ENCODE results near the gene MYO15A.
"Not testable (repeated sequence)": the region's sequence is repeated elsewhere in the genome, so short reads cannot be mapped to it uniquely, and the experiment has no call there.

MYO15A gene

GRCh38 chr17:18216906-18217305 is 108.3 kb downstream of the MYO15A start:
- not testable (repeated sequence) for H3K9ac ChIP-seq (ENCODE audit: low read length); H3K79me1 ChIP-seq (replicated peaks; ENCODE audit: low read length, poor library complexity, severe bottlenecking); H4K91ac ChIP-seq (ENCODE audit: low read length); H2AFZ ChIP-seq (ENCODE audit: low read depth, low read length); H3K4ac ChIP-seq (ENCODE audit: low read depth in 1 of 2, low read length in 2 of 2); H3K36me3 ChIP-seq (ENCODE audit: control insufficient read depth in 1 of 2, insufficient read depth in 2 of 2, low read depth in 1 of 2, low read length in 2 of 2); H3K27ac ChIP-seq (ENCODE audit: low read length, poor library complexity, severe bottlenecking); H3K27me3 ChIP-seq (ENCODE audit: control insufficient read depth in 1 of 2, insufficient read depth in 1 of 2, low read length in 2 of 2); H3K14ac ChIP-seq (ENCODE audit: low read length in 2 of 2); H2AK5ac ChIP-seq (ENCODE audit: low read length, severe bottlenecking); H3K23ac ChIP-seq (ENCODE audit: low read length in 2 of 2); H2BK120ac ChIP-seq (ENCODE audit: low read depth, low read length); H2BK12ac ChIP-seq (ENCODE audit: low read length in 2 of 2); H3K4me2 ChIP-seq (ENCODE audit: low read length, poor library complexity, severe bottlenecking); H3K4me3 ChIP-seq (ENCODE audit: insufficient read depth in 1 of 2, low read depth in 1 of 2, low read length in 2 of 2); DNase-seq; H2BK15ac ChIP-seq (ENCODE audit: low read depth, poor library complexity, severe bottlenecking); H3K18ac ChIP-seq (ENCODE audit: low read depth in 1 of 2, low read length in 2 of 2); H4K8ac ChIP-seq (ENCODE audit: low read length); H2BK5ac ChIP-seq (ENCODE audit: low read depth, low read length, poor library complexity, severe bottlenecking); H3K9me3 ChIP-seq (ENCODE audit: control insufficient read depth, low read length)
- 84% methylated on average over 6 of the region's 11 CpGs for WGBS
- peaks cover 18% of the 10 kb centered on the region for H3K4me1 ChIP-seq (ENCODE audit: control insufficient read depth, insufficient read depth, low read depth, low read length)

DNA sequence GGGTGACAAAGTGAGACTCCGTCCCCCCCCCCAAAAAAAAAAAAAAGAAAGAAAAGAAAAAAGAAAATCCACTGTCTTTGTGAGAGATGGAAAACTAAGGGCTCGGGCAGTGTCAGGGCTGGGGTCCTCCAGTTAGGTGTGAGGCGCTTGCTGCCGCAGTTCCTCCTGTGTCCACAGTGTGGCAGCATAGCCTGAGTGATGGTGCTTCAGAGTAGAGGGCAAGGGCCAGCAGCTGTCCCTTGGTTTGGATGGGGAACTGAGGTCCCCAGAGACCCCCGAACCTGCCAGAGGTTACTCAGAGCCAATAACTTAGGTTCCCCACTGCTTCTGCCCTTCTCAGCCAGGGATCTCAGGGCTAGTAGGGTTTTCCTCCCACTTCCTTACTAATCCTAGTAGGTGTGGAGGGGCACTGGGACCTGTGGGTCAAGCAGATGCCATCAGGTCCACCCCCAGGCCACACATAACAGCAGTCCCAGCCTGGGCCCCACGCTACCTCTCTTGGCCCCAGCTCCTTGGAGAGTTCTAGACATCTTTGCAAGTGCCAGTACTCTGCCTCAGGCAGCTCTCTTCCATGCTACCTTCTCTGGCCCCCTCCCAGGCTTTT is 109.0 kb downstream of the MYO15A start:
- Histone ChIP-seq H3K4me2 (ENCODE audit: low read length, poor library complexity, severe bottlenecking) (no peak overlapping the region), H3K18ac (ENCODE audit: low read depth in 1 of 2, low read length in 2 of 2) (no peak overlapping the region), H2AFZ (ENCODE audit: low read depth, low read length) (no peak overlapping the region), H3K4ac (ENCODE audit: low read depth in 1 of 2, low read length in 2 of 2) (no peak overlapping the region), H2BK12ac (ENCODE audit: low read length in 2 of 2) (no peak overlapping the region), H3K4me1 (ENCODE audit: control insufficient read depth, insufficient read depth, low read depth, low read length) (peaks cover 18% of the 10 kb centered on the region), H3K14ac (ENCODE audit: low read length in 2 of 2) (no peak overlapping the region), H4K8ac (ENCODE audit: low read length) (no peak overlapping the region), H3K36me3 (ENCODE audit: control insufficient read depth in 1 of 2, insufficient read depth in 2 of 2, low read depth in 1 of 2, low read length in 2 of 2) (no peaks in the 10 kb centered on the region), H3K27me3 (ENCODE audit: control insufficient read depth in 1 of 2, insufficient read depth in 1 of 2, low read length in 2 of 2) (no peaks in the 10 kb centered on the region), H4K91ac (ENCODE audit: low read length) (no peak overlapping the region), H3K9me3 (ENCODE audit: control insufficient read depth, low read length) (no peaks in the 10 kb centered on the region), H3K23ac (ENCODE audit: low read length in 2 of 2) (no peak overlapping the region), H3K4me3 (ENCODE audit: insufficient read depth in 1 of 2, low read depth in 1 of 2, low read length in 2 of 2) (no peak overlapping the region), H3K79me1 (replicated peaks; ENCODE audit: low read length, poor library complexity, severe bottlenecking) (peaks cover 2% of the 10 kb centered on the region), H2AK5ac (ENCODE audit: low read length, severe bottlenecking) (no peak overlapping the region), H2BK5ac (ENCODE audit: low read depth, low read length, poor library complexity, severe bottlenecking) (no peak overlapping the region), H2BK120ac (ENCODE audit: low read depth, low read length) (no peak overlapping the region), H3K27ac (ENCODE audit: low read length, poor library complexity, severe bottlenecking) (no peak overlapping the region), H3K9ac (ENCODE audit: low read length) (peak overlapping the region; percentile 48), H2BK15ac (ENCODE audit: low read depth, poor library complexity, severe bottlenecking) (no peak overlapping the region)
- WGBS, result 6% methylated on average over 5 of the region's 6 CpGs
- DNase-seq, result peak; percentile 67

DNA sequence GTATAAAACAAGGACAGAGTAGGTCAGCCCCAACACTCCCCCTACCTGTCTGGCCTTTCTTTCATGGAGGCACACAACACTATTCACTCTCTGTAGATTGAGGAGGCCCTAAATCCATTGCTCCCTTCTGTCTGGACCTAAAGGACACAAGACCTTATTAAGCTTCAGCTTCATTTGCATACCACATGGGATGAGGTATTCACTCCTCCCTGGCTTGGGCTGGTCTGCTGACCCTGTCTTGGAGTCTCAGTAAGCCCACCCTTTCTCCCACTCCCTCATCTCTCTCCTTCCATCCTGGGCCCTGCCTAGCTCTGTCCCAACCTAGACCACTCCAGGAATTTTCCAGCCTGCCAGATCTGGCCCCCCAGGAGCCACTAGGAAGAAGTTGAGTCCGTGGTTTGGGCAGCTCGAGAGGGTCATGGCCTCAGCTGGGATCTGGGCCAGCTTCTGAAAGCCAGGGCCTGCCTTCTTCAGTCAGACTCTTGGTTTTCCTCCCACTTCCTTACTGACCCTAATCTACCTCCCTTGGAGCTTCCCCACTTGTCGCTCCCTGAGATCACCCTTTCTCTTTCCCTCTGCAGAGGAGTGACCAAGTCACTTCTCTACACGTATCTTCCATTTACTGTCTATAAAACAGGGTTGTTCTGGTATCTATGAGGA is 110.3 kb downstream of the MYO15A start:
- Histone ChIP-seq H3K9ac (ENCODE audit: low read length) (peak overlapping the region; percentile 48), H2BK5ac (ENCODE audit: low read depth, low read length, poor library complexity, severe bottlenecking) (no peak overlapping the region), H2AFZ (ENCODE audit: low read depth, low read length) (no peak overlapping the region), H3K4ac (ENCODE audit: low read depth in 1 of 2, low read length in 2 of 2) (no peak overlapping the region), H3K27ac (ENCODE audit: low read length, poor library complexity, severe bottlenecking) (no peak overlapping the region), H3K36me3 (ENCODE audit: control insufficient read depth in 1 of 2, insufficient read depth in 2 of 2, low read depth in 1 of 2, low read length in 2 of 2) (no peaks in the 10 kb centered on the region), H3K4me3 (ENCODE audit: insufficient read depth in 1 of 2, low read depth in 1 of 2, low read length in 2 of 2) (peak overlapping the region in 1 of 2 experiments; percentile 47), H3K4me2 (ENCODE audit: low read length, poor library complexity, severe bottlenecking) (no peak overlapping the region), H2BK12ac (ENCODE audit: low read length in 2 of 2) (no peak overlapping the region), H3K4me1 (ENCODE audit: control insufficient read depth, insufficient read depth, low read depth, low read length) (peaks cover 18% of the 10 kb centered on the region), H2BK120ac (ENCODE audit: low read depth, low read length) (no peak overlapping the region), H3K23ac (ENCODE audit: low read length in 2 of 2) (no peak overlapping the region), H3K9me3 (ENCODE audit: control insufficient read depth, low read length) (no peaks in the 10 kb centered on the region), H2AK5ac (ENCODE audit: low read length, severe bottlenecking) (no peak overlapping the region), H4K91ac (ENCODE audit: low read length) (no peak overlapping the region), H3K18ac (ENCODE audit: low read depth in 1 of 2, low read length in 2 of 2) (no peak overlapping the region), H2BK15ac (ENCODE audit: low read depth, poor library complexity, severe bottlenecking) (no peak overlapping the region), H3K14ac (ENCODE audit: low read length in 2 of 2) (no peak overlapping the region), H3K27me3 (ENCODE audit: control insufficient read depth in 1 of 2, insufficient read depth in 1 of 2, low read length in 2 of 2) (no peaks in the 10 kb centered on the region), H3K79me1 (replicated peaks; ENCODE audit: low read length, poor library complexity, severe bottlenecking) (peaks cover 2% of the 10 kb centered on the region), H4K8ac (ENCODE audit: low read length) (no peak overlapping the region)
- DNase-seq, result peak; percentile 86
- 23% methylated on average over 4 of the region's 4 CpGs for WGBS

DNA sequence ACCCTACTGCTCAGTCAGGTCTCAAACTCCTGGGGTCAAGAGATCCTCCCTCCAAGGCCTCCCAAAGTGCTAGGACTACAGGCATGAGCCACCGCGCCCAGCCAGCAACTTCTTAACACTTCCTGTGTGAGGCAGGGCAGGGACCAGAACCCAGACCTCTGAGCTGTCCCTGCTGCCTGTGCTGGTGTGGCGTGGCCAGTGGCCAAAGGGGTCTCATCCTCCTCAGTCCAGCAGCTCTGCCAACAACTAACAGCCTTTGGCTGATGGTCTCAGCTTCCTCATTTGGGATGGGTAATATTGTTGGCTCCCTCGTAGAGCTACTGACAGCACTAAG is 115.5 kb downstream of the MYO15A start:
- H2BK120ac ChIP-seq (ENCODE audit: low read depth, low read length), result peak overlapping the region; percentile 76
- H2AFZ ChIP-seq (ENCODE audit: low read depth, low read length), result no peak overlapping the region
- H3K9ac ChIP-seq (ENCODE audit: low read length), result peak overlapping the region; percentile 90
- peaks cover 22% of the 10 kb centered on the region for H3K79me1 ChIP-seq (replicated peaks; ENCODE audit: low read length, poor library complexity, severe bottlenecking)
- peak overlapping the region; percentile 72 to 83 for H3K18ac ChIP-seq (ENCODE audit: low read depth in 1 of 2, low read length in 2 of 2)
- no peak for DNase-seq
- no peaks in the 10 kb centered on the region for H3K27me3 ChIP-seq (ENCODE audit: control insufficient read depth in 1 of 2, insufficient read depth in 1 of 2, low read length in 2 of 2)
- H3K4ac ChIP-seq (ENCODE audit: low read depth in 1 of 2, low read length in 2 of 2), result peak overlapping the region; percentile 50 to 70
- no peaks in the 10 kb centered on the region for H3K36me3 ChIP-seq (ENCODE audit: control insufficient read depth in 1 of 2, insufficient read depth in 2 of 2, low read depth in 1 of 2, low read length in 2 of 2)
- no peak overlapping the region for H3K27ac ChIP-seq (ENCODE audit: low read length, poor library complexity, severe bottlenecking)
- H3K23ac ChIP-seq (ENCODE audit: low read length in 2 of 2), result no peak overlapping the region
- H3K4me1 ChIP-seq (ENCODE audit: control insufficient read depth, insufficient read depth, low read depth, low read length), result peaks cover 34% of the 10 kb centered on the region
- H4K8ac ChIP-seq (ENCODE audit: low read length), result peak overlapping the region; percentile 99
- H2BK12ac ChIP-seq (ENCODE audit: low read length in 2 of 2), result peak overlapping the region in 1 of 2 experiments; percentile 75
- no peaks in the 10 kb centered on the region for H3K9me3 ChIP-seq (ENCODE audit: control insufficient read depth, low read length)
- WGBS, result 77% methylated on average over 4 of the region's 4 CpGs
- H4K91ac ChIP-seq (ENCODE audit: low read length), result peak overlapping the region; percentile 88
- no peak overlapping the region for H3K14ac ChIP-seq (ENCODE audit: low read length in 2 of 2)
- no peak overlapping the region for H2BK5ac ChIP-seq (ENCODE audit: low read depth, low read length, poor library complexity, severe bottlenecking)
- peak overlapping the region in 1 of 2 experiments; percentile 70 for H3K4me3 ChIP-seq (ENCODE audit: insufficient read depth in 1 of 2, low read depth in 1 of 2, low read length in 2 of 2)
- H2BK15ac ChIP-seq (ENCODE audit: low read depth, poor library complexity, severe bottlenecking), result peak overlapping the region; percentile 82
- no peak overlapping the region for H2AK5ac ChIP-seq (ENCODE audit: low read length, severe bottlenecking)
- no peak overlapping the region for H3K4me2 ChIP-seq (ENCODE audit: low read length, poor library complexity, severe bottlenecking)

All from mesenchymal stem cell (in vitro differentiated cells and primary cell).